Neural crest cell (in vitro differentiated cells): ENCODE measurements around the gene MUC5AC. TPM values are rescaled to one million over a fixed set of nuclear protein-coding genes. Genes with fewer than 3 reads are reported as not detected.
"Not testable (repeated sequence)": the region's sequence is repeated elsewhere in the genome, so short reads cannot be mapped to it uniquely, and the experiment has no call there.

Experiments used
- DNase-seq: peaks from one replicate; pipeline ENCODE4 v3.0.0; 2021; ENCODE audit warnings: low read depth, mixed read lengths, low spot score
- H3K27ac Mint-ChIP-seq: one replicate; pipeline ENCODE4 v1.8.0; 2021; ENCODE audit warnings: mild to moderate bottlenecking, mixed read lengths; ENCODE audit not compliant: unreplicated experiment
- H3K27me3 Mint-ChIP-seq: 2 replicates; pipeline ENCODE4 v1.8.0; 2021; ENCODE audit warnings: low read depth, mild to moderate bottlenecking, mixed read lengths
- H3K36me3 Mint-ChIP-seq: 2 replicates; pipeline ENCODE4 v1.8.0; 2021; ENCODE audit warnings: low read depth, mild to moderate bottlenecking, mixed read lengths
- H3K4me1 Mint-ChIP-seq: 2 replicates; pipeline ENCODE4 v1.8.0; 2021; ENCODE audit warnings: mixed read lengths
- H3K4me3 Mint-ChIP-seq: one replicate; pipeline ENCODE4 v1.8.0; 2021; ENCODE audit warnings: mild to moderate bottlenecking, mixed read lengths
- H3K9me3 Mint-ChIP-seq: 2 replicates; pipeline ENCODE4 v1.8.0; 2021; ENCODE audit warnings: mixed read lengths
- CTCF ChIP-seq: fragments of 200-600 bp; sonication (generic); conservative IDR thresholded peaks from 2 replicates; pipeline ENCODE4 v1.5.0; 2021; ENCODE audit warnings: antibody characterized with exemption, mild to moderate bottlenecking
- total RNA-seq: library from RNA; stranded (reverse); gene quantifications from 2 replicates; pipeline ENCODE4 v1.2.1, GENCODE V29; 2021

Gene MUC5AC
- total RNA-seq, 1 donor from 2014 or later, result not detected

GRCh38 chr11:1208144-1208393 is 50.3 kb downstream of the MUC5AC start:
- peaks cover 23% of the 10 kb centered on the region for H3K27me3 Mint-ChIP-seq
- no peaks in the 10 kb centered on the region for H3K36me3 Mint-ChIP-seq
- no peak overlapping the region for H3K4me3 Mint-ChIP-seq
- no peak for TF ChIP-seq CTCF
- DNase-seq, result no peak
- H3K4me1 Mint-ChIP-seq, result no peaks in the 10 kb centered on the region
- H3K27ac Mint-ChIP-seq, result no peak overlapping the region
- H3K9me3 Mint-ChIP-seq, result peaks cover 12% of the 10 kb centered on the region

- Mint-ChIP-seq H3K4me3 (no peak overlapping the region), H3K9me3 (peaks cover 14% of the 10 kb centered on the region)
- no peak for TF ChIP-seq CTCF
These were observed 50.9 kb downstream of the MUC5AC start for GRCh38 chr11:1208394-1209261.

GRCh38 chr11:1209371-1210057 is 51.8 kb downstream of the MUC5AC start:
- Mint-ChIP-seq H3K9me3 (peaks cover 18% of the 10 kb centered on the region), H3K36me3 (no peaks in the 10 kb centered on the region), H3K27ac (no peak overlapping the region), H3K4me3 (no peak overlapping the region), H3K27me3 (peaks cover 36% of the 10 kb centered on the region), H3K4me1 (no peaks in the 10 kb centered on the region)
- TF ChIP-seq CTCF, result no peak
- no peak for DNase-seq

More at GRCh38 chr11:1208394-1209261, 50.9 kb downstream of the MUC5AC start:
- H3K36me3 Mint-ChIP-seq, result no peaks in the 10 kb centered on the region
- DNase-seq, result no peak
- H3K27me3 Mint-ChIP-seq, result peaks cover 29% of the 10 kb centered on the region
- no peaks in the 10 kb centered on the region for H3K4me1 Mint-ChIP-seq
- H3K27ac Mint-ChIP-seq, result no peak overlapping the region

GRCh38 chr11:1211838-1212237 is 54.1 kb downstream of the MUC5AC start:
- TF ChIP-seq CTCF, result no peak
- no peak overlapping the region for H3K4me3 Mint-ChIP-seq
- H3K4me1 Mint-ChIP-seq, result no peaks in the 10 kb centered on the region
- no peak for DNase-seq
- H3K27ac Mint-ChIP-seq, result no peak overlapping the region
- H3K36me3 Mint-ChIP-seq, result no peaks in the 10 kb centered on the region
- peaks cover 19% of the 10 kb centered on the region for H3K9me3 Mint-ChIP-seq
- H3K27me3 Mint-ChIP-seq, result peaks cover 52% of the 10 kb centered on the region

- H3K4me3 Mint-ChIP-seq, H3K27ac Mint-ChIP-seq: not testable (repeated sequence)
- H3K27me3 Mint-ChIP-seq, result peaks cover 53% of the 10 kb centered on the region
These were observed 58.1 kb downstream of the MUC5AC start for GRCh38 chr11:1215826-1216225.

GRCh38 chr11:1217151-1217550 is 59.4 kb downstream of the MUC5AC start:
- no peak overlapping the region for H3K27ac Mint-ChIP-seq
- TF ChIP-seq CTCF, result no peak
- H3K4me1 Mint-ChIP-seq, result no peaks in the 10 kb centered on the region
- no peaks in the 10 kb centered on the region for H3K36me3 Mint-ChIP-seq
- DNase-seq, result no peak
- peaks cover 44% of the 10 kb centered on the region for H3K27me3 Mint-ChIP-seq
- H3K9me3 Mint-ChIP-seq, result peaks cover 11% of the 10 kb centered on the region
- no peak overlapping the region for H3K4me3 Mint-ChIP-seq

More at GRCh38 chr11:1215826-1216225, 58.1 kb downstream of the MUC5AC start:
- not testable (repeated sequence) for H3K36me3 Mint-ChIP-seq, DNase-seq, H3K4me1 Mint-ChIP-seq
- H3K9me3 Mint-ChIP-seq, result peaks cover 19% of the 10 kb centered on the region
